HG02973 (cell line): ENCODE measurements around the gene GOLPH3.
"Not testable (repeated sequence)": the region's sequence is repeated elsewhere in the genome, so short reads cannot be mapped to it uniquely, and the experiment has no call there.

ENCODE experiments used
- ATAC-seq: cut with Tn5 transposase; IDR thresholded peaks from one replicate; pipeline ENCODE4 v1.9.1; 2021; ENCODE audit warnings: moderate library complexity; ENCODE audit not compliant: unreplicated experiment

GOLPH3 gene

DNA sequence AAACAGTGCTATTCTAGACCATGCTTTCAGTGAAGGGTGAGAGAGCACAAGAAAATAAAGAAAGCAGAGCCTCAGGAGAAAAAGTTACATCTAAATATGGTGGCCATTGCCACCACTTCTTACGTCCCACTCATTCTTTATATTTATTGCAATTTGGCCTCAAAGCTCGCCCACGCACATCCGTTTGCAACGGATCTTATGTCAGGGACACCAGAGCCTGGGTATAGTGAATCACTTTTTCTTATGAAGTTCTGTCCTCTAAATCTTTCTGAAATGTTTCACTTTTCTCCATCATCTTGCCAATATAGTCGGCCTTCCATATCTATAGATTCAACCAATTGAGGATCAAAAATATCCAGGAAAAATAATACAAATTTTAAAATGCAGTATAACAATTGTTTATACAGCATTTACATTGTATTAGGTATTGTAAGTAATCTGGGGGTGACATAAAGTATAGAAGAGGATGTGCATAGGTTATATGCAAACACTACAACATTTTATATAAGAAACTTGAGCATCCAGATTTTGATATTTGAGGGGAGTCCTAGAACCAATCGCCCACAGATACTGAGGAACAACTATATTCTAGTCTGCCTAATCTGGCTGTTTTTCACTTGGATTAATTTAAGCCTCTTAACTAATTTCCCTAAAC is 35.2 kb downstream of the GOLPH3 start:
- ATAC-seq = no peak

GRCh38 chr5:32136342-32136741 is 37.8 kb downstream of the GOLPH3 start:
- ATAC-seq = no peak

GRCh38 chr5:32135086-32135485 is 39.0 kb downstream of the GOLPH3 start:
- ATAC-seq = no peak

- no peak for ATAC-seq
Observed at GRCh38 chr5:32132757-32133156, 41.4 kb downstream of the GOLPH3 start.

DNA sequence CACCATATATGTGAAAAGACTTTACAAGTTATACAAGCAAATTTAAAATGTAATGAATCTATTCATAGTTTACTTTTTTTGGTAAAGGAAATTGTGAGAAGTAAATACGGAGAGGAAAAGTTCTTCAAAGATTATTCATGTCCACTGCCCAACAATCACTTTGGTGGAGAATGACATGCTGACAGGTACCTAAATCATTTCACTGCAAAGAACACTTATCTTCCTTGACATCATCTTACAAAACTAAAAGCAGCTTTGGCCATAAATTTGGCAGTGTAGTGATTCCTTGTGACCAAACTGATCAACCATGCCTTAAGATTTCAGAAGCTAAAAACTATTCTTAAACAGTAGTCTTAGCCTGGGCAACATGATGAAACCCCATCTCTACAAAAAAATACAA is 42.5 kb downstream of the GOLPH3 start:
- ATAC-seq = no peak

GRCh38 chr5:32130865-32131264 is 43.3 kb downstream of the GOLPH3 start:
- ATAC-seq = no peak

DNA sequence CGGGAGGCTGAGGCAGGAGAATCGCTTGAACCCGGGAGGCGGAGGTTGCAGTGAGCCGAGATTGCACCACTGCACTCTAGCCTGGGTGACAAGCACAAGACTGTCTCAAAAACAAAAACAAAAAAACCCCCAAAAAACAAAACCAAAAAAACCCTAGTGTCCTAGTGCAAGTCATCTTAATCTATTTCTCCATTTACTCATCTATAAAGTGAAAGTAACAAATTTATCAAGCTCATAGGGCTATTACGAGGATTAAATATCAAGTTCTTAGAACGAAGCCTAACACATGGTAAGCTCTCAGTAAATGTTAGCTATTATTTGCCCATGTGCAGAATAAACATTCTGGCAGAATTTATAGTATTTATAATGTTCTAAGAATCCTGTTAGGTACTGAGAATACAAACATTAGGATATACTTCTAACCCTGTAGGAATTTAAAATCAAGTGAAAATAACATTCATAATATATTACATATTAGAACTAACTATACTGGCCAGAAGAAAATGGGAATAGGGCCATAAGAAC is 45.0 kb downstream of the GOLPH3 start:
- ATAC-seq = no peak

DNA sequence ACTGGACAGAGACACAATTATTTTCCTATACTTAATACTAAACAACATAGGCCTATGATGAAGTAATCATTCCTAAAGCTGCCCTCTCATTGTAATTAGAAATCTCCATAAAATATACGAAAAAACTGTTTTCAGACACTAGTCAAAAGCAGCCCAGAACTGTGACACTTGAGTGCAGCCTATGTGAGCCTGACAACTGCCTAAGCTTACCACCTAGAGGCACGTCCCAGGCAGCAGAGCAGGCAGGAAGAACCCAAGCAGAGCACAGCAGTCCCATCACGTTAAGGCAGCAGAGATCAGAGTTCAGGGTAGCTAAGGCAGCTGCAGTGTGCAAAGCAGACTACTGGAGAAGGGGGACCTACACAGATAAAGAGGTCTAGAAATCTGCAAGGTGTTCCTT is 46.4 kb downstream of the GOLPH3 start:
- no peak for ATAC-seq

- no peak for ATAC-seq
Observed at GRCh38 chr5:32126691-32127090, 47.4 kb downstream of the GOLPH3 start.

DNA sequence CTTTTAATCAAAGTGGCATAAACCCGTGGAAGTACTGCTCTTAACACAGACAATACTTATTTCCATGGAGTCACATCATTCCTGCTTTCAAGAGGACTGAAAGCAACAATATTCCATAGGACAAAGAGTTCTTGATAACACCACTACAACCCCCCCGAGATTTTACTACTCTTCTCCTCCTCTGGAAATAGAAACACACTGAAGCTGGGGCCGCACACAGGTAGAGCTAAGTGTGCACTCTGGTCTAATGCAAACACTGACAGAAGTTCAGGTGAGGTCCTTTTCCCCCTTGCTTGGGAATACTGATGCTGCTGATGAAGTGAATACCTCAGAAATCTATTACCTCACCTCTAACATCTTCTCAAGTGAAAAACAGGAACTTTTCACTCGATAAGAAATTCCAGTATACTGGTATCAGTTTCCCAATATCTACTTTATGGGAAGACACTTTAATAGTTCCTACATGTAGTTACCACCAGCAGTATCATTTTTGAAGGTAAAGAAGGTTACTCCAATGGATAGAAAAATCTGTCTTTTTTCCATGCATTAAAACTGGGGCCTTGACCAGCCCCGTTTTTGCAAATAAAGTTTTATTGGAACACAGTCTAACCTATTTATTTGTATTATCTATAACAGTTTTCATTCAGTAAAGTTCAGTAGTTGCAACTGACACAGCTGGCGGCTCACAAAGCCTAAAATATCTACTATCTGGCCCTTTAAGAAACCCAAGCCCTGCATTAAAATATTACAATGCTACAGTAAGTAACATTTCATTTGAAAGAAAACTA is 50.0 kb downstream of the GOLPH3 start:
- ATAC-seq = no peak

- ATAC-seq = no peak
Observed at GRCh38 chr5:32123058-32123805, 50.9 kb downstream of the GOLPH3 start.

GRCh38 chr5:32118922-32119321 is 55.2 kb downstream of the GOLPH3 start:
- not testable (repeated sequence) for ATAC-seq

GRCh38 chr5:32116574-32117313 is 57.4 kb downstream of the GOLPH3 start:
- ATAC-seq = no peak

DNA sequence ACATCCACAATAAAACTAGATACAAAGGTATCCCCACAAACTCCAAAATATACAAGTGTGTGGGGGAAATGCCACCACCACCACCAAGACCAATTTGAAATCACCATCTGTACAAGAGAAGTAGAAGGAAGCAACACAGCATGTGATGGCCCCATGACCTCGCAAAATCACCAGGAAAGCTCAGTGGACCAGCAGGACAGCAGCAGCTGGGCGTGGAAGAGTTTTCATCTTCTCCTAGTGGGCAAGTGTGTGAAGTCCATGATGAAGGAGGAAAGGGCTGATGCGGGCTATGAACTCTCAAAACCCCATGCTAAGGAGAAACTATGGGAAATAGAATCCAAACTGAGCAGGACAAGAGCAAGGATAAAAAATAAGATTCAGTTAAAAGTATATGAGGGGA is 58.1 kb downstream of the GOLPH3 start:
- no peak for ATAC-seq

DNA sequence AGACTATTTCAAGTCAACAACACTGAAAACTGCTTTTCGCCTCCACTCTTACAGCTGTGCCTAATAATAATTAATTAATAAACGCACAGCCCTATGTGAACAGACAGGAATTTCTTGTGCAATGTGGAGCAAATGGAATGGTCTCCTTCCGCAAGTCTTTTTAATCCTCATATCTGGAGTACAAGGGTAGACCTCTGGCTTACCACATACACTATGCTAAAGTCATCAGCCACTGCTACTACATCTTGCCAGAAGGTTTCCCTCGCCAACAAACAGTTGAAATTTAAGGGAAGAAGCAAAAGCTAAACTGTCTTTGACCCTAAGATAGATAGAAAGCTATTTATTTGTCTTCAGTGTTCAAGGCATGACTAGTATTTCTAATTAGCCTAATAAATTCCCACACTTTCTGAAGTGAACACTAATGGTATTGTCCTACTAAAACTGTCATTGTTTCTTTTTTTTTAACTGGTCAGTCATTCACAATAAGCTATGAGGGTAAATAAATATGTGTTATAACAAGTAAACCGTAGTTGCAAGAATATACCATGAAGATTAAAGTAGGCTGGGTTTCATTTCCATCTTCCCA is 63.9 kb downstream of the GOLPH3 start:
- ATAC-seq = no peak

DNA sequence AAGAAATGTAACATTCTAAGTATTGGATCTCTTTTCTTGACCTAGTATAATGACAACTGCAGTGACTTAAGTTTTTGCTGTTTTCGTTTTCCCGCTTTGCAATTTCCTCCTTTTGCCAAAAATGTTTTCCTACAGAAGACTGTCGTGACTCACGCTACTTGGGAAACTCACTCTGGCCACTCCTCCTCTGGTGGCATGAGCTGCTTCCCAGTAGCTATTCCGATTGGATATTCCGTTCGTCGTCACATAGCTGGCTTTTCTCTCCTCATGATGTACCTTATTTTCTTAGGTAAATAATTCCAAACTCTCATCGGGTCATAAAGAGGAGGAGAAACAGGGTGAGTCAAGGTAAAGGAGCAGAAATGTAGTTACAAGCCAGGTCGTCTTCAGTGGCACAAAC is 64.9 kb downstream of the GOLPH3 start:
- no peak for ATAC-seq

- no peak for ATAC-seq
Observed at GRCh38 chr5:32108167-32108566, 66.0 kb downstream of the GOLPH3 start.

GRCh38 chr5:32107291-32107690 is 66.8 kb downstream of the GOLPH3 start:
- ATAC-seq = no peak

DNA sequence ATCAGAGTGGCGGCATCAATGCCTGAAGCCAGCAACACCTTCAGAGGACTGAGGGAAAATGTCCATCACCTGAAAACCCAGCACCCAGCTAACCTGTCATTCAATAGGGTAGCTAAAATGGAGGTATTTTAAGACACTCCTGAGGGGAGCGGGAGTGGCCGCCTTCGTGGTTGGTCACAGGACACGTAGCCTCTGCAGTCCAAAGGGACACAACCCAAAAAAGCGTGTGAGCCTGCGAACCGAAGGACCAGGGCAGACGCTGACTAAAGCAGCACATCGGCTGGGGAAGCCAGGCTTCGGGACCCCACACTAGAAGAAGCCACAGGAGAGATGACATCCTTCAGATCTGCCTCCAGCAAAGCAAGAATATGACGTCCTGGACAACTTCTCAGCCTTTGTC is 70.6 kb downstream of the GOLPH3 start:
- no peak for ATAC-seq

DNA sequence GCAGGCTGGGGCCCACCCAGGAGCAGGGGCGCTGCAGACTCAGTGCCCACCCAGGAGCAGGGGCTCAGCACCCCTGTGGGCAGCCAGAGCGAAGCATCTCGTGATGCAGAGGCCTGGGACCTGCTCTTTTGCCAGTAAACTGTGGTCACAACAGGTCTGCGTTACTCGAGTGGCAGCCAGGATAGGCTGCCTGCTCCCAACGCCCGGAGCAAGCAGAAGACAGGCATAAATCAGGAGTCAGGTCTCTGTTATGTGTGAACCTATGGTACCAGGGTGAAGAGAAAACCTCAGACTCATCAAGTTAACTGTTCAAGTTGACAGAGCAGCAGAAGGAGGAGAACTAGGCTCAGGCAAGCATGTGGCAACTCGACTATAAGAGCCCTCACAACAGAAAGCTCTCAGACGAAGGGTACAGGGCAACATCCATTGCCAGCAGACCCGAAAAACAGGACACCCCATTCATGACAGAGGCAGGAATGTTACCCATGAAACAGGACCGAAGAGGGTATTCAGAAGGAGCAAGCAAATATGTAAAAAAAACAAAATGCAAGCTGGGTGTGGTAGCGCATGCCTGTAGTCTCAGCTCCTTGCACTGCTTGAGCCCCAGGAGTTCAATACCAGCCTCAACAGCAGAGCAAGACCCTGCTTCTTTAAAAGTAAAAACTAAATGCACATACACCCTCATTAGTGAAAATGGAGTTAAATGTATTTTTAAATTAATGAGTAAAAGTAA is 71.7 kb downstream of the GOLPH3 start:
- ATAC-seq = no peak
